Activated T-cell treated with anti-CD3 and anti-CD28 coated beads, Interleukin-2, amount 50 U/mL, for 1 hour (primary cell): Measurements from ENCODE around the gene MVB12B.
"Not testable (repeated sequence)": the region's sequence is repeated elsewhere in the genome, so short reads cannot be mapped to it uniquely, and the experiment has no call there.

Experiments
- DNase-seq: peaks from one replicate; pipeline ENCODE4 v3.0.0-alpha.2; 2020

The MVB12B gene

GRCh38 chr9:126457890-126458289 is 131.3 kb downstream of the MVB12B start:
- no peak for DNase-seq

DNA sequence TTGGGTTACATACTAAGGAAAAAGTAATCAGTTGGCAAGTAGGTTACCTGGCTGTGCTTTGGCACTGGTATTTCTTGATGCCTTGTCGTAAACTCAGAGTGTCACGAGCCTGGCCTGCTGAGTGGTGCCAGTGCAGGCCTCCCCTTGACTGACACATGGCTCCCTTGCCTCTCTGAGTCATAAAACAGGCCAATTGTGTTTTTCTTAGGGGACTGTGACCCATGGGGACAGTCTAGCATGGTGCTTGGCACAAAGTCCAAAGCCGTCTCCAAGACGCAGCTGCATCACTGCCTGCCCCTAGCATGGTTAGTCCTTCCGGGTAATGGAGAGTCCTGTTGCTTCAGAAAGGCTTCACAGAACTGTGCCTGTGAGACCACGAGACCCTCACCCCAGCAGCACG is 132.5 kb downstream of the MVB12B start:
- DNase-seq, result no peak

DNA sequence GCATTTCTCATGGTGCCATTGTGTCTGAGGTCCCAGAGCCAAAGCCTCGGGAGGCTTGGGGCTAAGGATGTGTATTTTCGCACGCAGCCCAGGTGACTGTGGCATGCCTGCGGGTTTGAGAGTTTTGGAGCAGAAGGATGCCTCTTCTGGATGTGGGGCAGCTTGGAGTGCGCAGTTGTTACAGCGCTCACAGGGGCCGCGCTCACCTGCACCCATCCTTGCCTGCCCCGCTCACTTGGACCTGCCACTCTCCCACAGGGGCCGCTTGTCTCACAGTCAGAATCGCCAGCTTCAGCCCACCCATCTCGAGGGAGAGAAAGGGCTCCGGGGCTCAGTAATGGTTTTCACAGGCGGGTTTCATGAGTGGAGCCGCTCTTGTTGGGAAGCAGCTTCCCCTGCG is 132.9 kb downstream of the MVB12B start:
- no peak for DNase-seq

- no peak for DNase-seq
Observed at GRCh38 chr9:126459965-126460843, 133.6 kb downstream of the MVB12B start.

- DNase-seq, result no peak
Observed at GRCh38 chr9:126461029-126461428, 134.4 kb downstream of the MVB12B start.

DNA sequence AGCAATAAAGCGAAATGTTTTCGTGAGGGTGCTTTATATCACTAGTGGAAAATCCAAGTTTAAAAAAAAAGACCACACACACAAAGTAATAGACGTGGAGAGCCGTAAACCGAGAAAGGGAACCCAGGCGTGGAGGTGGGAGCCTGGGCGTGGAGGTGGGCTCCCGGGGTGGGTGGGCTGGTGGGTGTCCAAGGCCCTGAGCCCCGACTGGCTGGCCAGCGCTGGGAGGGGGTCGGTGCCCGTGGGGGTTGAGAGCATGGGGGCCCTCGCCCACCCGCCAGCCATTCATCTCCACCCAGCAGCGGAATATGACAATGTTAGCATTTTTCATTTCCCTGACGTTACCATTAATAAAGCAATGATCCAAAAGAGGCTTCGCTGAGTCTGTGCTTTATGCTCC is 135.0 kb downstream of the MVB12B start:
- no peak for DNase-seq

- no peak for DNase-seq
Observed at GRCh38 chr9:126462617-126463016, 136.0 kb downstream of the MVB12B start.

DNA sequence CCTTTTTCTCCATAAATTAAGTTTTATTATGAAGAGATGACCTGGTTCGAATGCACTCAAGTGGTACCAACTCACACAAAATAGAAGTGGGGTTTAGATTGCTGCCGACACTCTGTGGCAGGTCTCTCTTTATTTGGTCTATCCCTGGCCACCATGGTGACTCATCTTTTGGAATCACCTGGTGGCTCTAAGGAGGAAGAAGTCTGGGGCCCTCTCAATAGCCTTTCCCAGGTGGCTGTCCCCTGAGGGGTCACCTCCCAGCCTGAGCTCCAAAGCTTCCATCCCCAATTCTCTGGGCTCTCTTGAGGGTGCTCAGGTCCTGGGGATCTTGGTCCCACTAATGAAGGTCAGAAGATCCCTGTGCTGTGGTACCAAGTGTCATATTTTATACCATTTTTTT is 136.8 kb downstream of the MVB12B start:
- DNase-seq, result no peak

- no peak for DNase-seq
Observed at GRCh38 chr9:126464694-126465441, 138.2 kb downstream of the MVB12B start.

GRCh38 chr9:126465977-126466376 is 139.3 kb downstream of the MVB12B start:
- no peak for DNase-seq

DNA sequence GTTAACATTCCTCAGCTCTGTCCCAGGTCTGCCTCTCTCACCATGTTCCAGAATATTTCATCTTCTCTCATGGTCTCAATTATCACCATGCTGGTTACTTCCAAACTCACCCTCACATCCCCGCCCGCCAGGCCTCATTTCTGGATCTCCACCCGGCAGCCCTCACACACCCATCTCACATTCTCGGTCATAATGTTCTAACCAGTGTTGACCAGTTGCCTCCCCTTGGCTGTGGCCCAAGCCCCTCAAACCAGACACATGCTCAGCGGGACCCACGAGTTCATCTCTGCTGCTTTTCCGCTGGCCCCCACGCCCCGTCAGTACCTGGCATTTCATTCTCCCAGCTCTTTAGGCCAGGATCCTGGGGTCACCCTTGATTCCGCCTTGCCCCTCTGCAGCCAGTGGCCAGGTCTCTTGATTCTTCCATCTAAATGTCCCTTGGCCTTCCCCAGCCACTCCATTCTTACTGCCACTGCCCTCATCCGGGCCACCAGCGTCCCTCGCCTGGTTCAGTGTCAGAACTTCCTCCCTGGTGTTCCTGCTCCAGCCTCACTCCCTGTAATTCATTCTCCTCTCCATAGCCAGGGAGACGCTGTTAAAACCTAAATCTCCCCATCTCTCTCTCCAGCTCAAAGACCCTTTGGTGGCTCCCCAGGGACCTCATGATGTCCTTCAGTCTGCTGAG is 141.7 kb downstream of the MVB12B start:
- DNase-seq, result no peak

GRCh38 chr9:126470241-126470993 is 143.8 kb downstream of the MVB12B start:
- DNase-seq, result no peak

- peak; percentile 66 for DNase-seq
Observed at GRCh38 chr9:126471084-126471624, 144.5 kb downstream of the MVB12B start.

GRCh38 chr9:126472198-126472947 is 145.7 kb downstream of the MVB12B start:
- no peak for DNase-seq

DNA sequence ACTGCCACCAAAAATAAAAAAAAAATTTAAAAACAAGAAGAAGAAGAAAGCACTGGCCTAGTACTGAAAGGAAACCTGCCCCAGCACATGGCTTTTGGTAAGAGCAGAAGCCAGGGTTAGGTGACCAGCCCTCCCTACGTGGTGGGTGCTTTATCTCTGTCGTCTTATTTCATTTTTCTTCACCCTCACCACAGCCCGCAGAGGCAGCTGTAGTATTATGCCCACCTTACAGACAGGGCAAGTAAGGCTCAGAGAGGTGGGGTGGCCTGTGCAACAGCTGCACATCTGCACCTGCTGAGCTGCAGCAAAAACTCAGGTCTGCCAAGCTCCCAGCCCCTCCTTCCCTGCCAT is 146.3 kb downstream of the MVB12B start:
- no peak for DNase-seq

GRCh38 chr9:126474206-126474765 is 147.7 kb downstream of the MVB12B start:
- no peak for DNase-seq

- DNase-seq, result no peak
Observed at GRCh38 chr9:126474786-126475485, 148.3 kb downstream of the MVB12B start.

DNA sequence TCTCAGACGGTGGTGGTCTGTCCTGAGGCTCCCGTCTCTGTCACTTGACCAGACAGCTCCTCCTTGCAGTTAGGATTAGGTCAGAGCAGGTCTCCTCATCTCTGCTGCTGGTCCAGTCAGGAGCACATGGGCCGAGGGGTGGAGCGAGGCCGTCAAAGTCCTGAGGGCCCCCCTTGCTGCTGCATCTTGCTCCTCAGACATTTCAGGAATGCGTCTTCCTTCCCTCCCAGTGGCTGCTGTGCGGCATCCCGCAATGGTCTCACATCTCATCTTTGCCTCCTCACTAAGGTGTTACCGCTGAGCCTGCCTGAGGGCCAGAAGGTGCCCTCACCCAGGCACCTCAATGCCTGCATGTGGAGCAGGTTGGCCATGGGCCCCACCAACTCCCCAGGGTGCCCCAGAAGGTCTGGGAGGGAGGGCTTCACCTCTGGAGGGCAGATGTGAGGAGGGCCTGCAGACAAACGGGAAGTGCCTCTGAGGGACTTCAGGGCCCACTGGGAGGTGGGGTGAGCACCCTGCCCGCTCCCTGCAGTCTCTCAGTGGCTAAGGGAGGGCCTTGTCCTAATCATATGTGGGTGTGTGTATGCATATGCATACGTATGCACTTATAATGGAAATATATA is 149.4 kb downstream of the MVB12B start:
- no peak for DNase-seq

GRCh38 chr9:126477432-126477831 is 150.8 kb downstream of the MVB12B start:
- not testable (repeated sequence) for DNase-seq

GRCh38 chr9:126478216-126478981 is 151.8 kb downstream of the MVB12B start:
- no peak for DNase-seq
